Common myeloid progenitor, CD34-positive (primary cell): Measurements from ENCODE around the gene NLRP9.

Experiments used
- CTCF ChIA-PET: fragments of 350-600 bp; sonication (Branson Sonifier 250); formaldehyde crosslinking; loops from one replicate; lab custom pipeline; 2021; ENCODE audit warnings: antibody characterized with exemption; lab: Charles Lee
- POLR2A ChIA-PET: fragments of 350-600 bp; sonication (Branson Sonifier 250); formaldehyde crosslinking; loops from one replicate; lab custom pipeline; 2021; ENCODE audit warnings: antibody characterized with exemption; lab: Charles Lee
- DNase-seq, 3 donors: peaks; one replicate each; pipeline versions ENCODE4 v3.0.0 to v3.0.0-alpha.2; 2013
- H3K27ac ChIP-seq, 2 experiments: 1 replicate in 1 of 2; 2 replicates in 1 of 2; pipeline ENCODE4 v1.7.0; 2013; ENCODE audit warnings: inconsistent platforms in 2 of 2, low read length in 2 of 2, mild to moderate bottlenecking in 2 of 2, low read depth in 1 of 2, moderate library complexity in 1 of 2; ENCODE audit not compliant: severe bottlenecking in 2 of 2, insufficient read depth in 1 of 2, poor library complexity in 1 of 2
- H3K27me3 ChIP-seq, 5 experiments: replicated peaks in 2 of 5; 1 replicate in 3 of 5; 2 replicates in 2 of 5; pipeline versions ENCODE4 v1.6.1 to v1.7.0; 2013; ENCODE audit warnings: low read length in 4 of 5, mild to moderate bottlenecking in 2 of 5, moderate library complexity in 2 of 5, inconsistent platforms in 1 of 5; ENCODE audit not compliant: insufficient read depth in 5 of 5, control insufficient read depth in 4 of 5
- H3K36me3 ChIP-seq, 4 experiments: 1 replicate in 2 of 4; 2 replicates in 2 of 4; pipeline versions ENCODE4 v1.6.1 to v1.7.0; 2013; ENCODE audit warnings: low read length in 3 of 4, control low read depth in 1 of 4, mild to moderate bottlenecking in 1 of 4; ENCODE audit not compliant: control insufficient read depth in 4 of 4, insufficient read depth in 4 of 4
- H3K4me1 ChIP-seq, 4 experiments: 1 replicate in 3 of 4; 2 replicates in 1 of 4; pipeline versions ENCODE4 v1.6.1 to v1.7.1; 2013; ENCODE audit warnings: low read length in 3 of 4, mild to moderate bottlenecking in 3 of 4, control low read depth in 1 of 4, inconsistent platforms in 1 of 4, moderate library complexity in 1 of 4; ENCODE audit not compliant: control insufficient read depth in 4 of 4, insufficient read depth in 4 of 4; ENCODE audit errors: control extremely low read depth in 1 of 4
- H3K4me3 ChIP-seq, 7 experiments: 1 replicate in 4 of 7; 2 replicates in 3 of 7; pipeline versions ENCODE4 v1.5.1 to v1.7.0; 2013; ENCODE audit warnings: mild to moderate bottlenecking in 7 of 7, low read length in 6 of 7, moderate library complexity in 6 of 7, inconsistent platforms in 2 of 7, low read depth in 2 of 7, control low read depth in 1 of 7; ENCODE audit not compliant: insufficient read depth in 4 of 7, control insufficient read depth in 1 of 7; ENCODE audit errors: extremely low read depth in 1 of 7
- H3K9me3 ChIP-seq, 5 experiments: 1 replicate in 4 of 5; 2 replicates in 1 of 5; pipeline versions ENCODE4 v1.6.1 to v1.7.1; 2013; ENCODE audit warnings: low read length in 4 of 5, mild to moderate bottlenecking in 2 of 5, inconsistent platforms in 1 of 5, low read depth in 1 of 5, moderate library complexity in 1 of 5; ENCODE audit not compliant: control insufficient read depth in 4 of 5, insufficient read depth in 2 of 5; ENCODE audit errors: control extremely low read depth in 1 of 5
- WGBS: methylation state at CpG from one replicate; pipeline ENCODE4 v1.1.5; 2013; ENCODE audit not compliant: insufficient coverage; 5-methylcytosine and 5-hydroxymethylcytosine counted together

Gene NLRP9

DNA sequence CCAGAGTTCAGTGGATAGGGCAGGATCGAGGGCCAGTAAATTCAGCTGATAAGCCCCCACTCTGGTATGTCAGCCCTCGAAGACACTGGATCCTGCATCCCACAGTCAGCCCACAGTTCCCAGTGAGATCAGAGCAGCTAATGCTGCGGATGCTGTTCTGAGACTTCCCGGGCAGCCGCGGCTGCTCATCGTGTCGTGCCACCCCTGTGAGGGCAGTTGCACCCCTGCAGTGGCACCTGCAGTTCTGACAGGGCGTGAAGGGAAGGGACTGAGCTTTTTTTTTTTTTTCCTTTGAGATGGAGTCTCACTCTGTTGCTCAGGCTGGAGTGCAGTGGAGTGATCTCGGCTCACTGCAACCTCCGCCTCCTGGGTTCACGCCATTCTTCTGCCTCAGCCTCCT is 70.7 kb downstream of the NLRP9 start:
- no peaks in the 10 kb centered on the region for H3K9me3 ChIP-seq
- no peak for DNase-seq
- 98% methylated on average over 12 of the region's 12 CpGs for WGBS
- no peak overlapping the region for H3K4me3 ChIP-seq
- peaks cover 22 to 90% (median 66%) of the 10 kb centered on the region in 4 experiments for H3K36me3 ChIP-seq
- no peaks in the 10 kb centered on the region for H3K27me3 ChIP-seq
- ChIA-PET CTCF (interaction anchor here (1.0 to 1.8 kb wide), 2 partner anchors 9 to 35 kb away, joined by 3 to 4 read pairs; no protein-coding TSS in a partner anchor), POLR2A (no interaction called here)
- H3K27ac ChIP-seq = no peak overlapping the region
- H3K4me1 ChIP-seq = peaks cover 0 to 1% (median 0%) of the 10 kb centered on the region in 4 experiments

DNA sequence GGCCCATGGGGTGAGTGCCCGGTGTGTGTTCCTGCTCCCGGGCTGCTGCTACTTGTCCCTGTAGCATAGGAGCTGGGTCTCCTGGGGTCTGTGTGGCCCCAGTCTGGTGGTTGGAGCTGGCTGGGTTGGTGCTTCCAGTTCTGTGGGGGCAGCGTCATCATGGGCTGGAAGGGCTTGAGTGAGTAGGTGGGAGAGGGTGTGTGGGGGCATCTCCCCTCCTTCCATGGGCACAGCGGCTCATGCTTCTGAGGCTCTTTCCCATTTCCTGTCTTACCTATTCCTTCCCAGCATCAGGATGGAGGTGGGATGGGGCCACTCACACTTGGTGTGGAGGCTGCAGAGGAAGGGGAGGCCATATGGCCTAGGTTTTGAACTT is 71.2 kb downstream of the NLRP9 start:
- H3K36me3 ChIP-seq = peaks cover 22 to 89% (median 67%) of the 10 kb centered on the region in 4 experiments
- ChIA-PET CTCF (interaction anchor here (1.0 kb wide), 1 partner anchor 9 kb away, joined by 3 read pairs; no protein-coding TSS in a partner anchor), POLR2A (no interaction called here)
- H3K4me3 ChIP-seq = no peak overlapping the region
- 100% methylated on average over 2 of the region's 4 CpGs for WGBS
- DNase-seq = no peak
- H3K27me3 ChIP-seq = no peaks in the 10 kb centered on the region
- no peaks in the 10 kb centered on the region for H3K9me3 ChIP-seq
- peaks cover 0 to 1% (median 0%) of the 10 kb centered on the region in 4 experiments for H3K4me1 ChIP-seq
- no peak overlapping the region for H3K27ac ChIP-seq

DNA sequence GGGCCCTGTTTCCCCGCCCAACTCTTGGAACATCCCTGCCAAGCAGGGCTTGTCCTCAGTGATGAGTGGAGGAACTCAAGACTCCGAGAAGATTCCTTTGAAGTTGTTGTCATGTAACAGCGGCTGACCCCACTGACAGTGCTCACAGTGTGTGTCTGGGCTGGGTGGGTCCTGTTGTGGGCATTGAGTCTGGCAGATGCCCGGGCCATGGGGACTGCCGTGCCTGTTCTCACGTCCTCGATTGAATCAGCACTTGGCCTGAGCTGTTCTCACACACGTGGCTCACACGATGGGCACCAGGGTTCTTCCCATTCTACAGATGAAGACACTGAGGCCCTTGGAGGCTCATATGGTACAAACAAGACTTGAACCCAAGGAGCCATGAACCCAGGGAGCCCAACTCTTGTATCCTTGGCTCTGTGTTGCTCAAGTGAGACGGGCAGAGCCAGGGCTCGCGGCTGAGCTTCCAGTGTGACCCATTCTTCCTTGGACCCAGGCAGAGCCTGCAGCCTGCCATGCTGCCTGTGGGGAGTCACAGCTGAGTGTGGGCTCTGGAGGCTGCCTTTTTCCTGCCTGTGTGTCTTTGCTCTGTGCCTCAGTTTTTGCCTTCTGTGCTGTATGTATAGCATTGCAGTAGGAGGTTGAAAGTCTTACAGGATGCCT is 71.7 kb downstream of the NLRP9 start:
- 96% methylated on average over 10 of the region's 12 CpGs for WGBS
- Histone ChIP-seq H3K4me3 (no peak overlapping the region), H3K27me3 (no peaks in the 10 kb centered on the region), H3K27ac (no peak overlapping the region), H3K4me1 (peaks cover 0 to 1% (median 0%) of the 10 kb centered on the region in 4 experiments), H3K9me3 (no peaks in the 10 kb centered on the region), H3K36me3 (peaks cover 22 to 92% (median 72%) of the 10 kb centered on the region in 4 experiments)
- no peak for DNase-seq
- ChIA-PET CTCF (interaction anchor here (1.0 kb wide), 1 partner anchor 10 kb away, joined by 3 read pairs; no protein-coding TSS in a partner anchor), POLR2A (no interaction called here)

DNA sequence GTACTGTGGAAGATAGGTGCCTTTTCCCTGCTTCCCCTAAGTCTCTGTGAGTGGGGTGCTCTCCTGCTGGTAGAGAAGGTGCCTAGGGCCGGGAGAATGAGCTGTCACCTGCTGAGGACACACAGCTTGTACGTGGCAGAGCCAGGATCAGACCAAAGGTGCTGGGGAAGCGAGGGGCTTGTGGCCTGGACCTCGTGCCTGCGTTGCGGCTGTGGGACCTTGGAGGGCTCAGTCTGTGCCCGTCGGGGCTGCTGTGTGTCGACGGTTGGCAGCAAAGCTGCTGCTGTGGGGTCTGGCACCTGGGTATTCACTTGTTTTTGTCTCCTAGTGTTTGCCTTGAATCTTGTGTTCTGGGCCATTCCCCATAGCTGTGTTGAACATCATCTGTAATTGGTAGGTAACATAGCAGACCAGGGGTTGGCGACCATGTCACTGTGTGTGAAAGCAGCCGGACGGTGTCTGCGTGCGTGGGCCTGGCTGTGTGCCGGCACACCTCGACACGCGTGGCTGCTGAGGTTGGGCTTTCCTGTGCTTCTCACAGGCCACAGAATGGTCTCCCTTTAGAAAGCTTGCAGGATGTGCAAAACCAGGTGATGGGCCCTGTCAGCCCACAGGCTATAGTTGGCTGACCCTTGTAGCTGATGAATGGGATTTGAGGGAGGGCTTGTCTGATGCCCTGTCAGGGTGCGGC is 74.2 kb downstream of the NLRP9 start:
- ChIA-PET POLR2A (no interaction called here), CTCF (interaction anchor here (1.2 to 1.4 kb wide), 2 partner anchors 9 to 11 kb away, joined by 4 read pairs; no protein-coding TSS in a partner anchor)
- Histone ChIP-seq H3K4me1 (peaks cover 0 to 10% (median 3%) of the 10 kb centered on the region in 4 experiments), H3K27me3 (no peaks in the 10 kb centered on the region), H3K36me3 (peaks cover 14 to 93% (median 72%) of the 10 kb centered on the region in 4 experiments), H3K9me3 (no peaks in the 10 kb centered on the region), H3K4me3 (no peak overlapping the region), H3K27ac (no peak overlapping the region)
- 97% methylated on average over 19 of the region's 20 CpGs for WGBS
- no peak for DNase-seq

DNA sequence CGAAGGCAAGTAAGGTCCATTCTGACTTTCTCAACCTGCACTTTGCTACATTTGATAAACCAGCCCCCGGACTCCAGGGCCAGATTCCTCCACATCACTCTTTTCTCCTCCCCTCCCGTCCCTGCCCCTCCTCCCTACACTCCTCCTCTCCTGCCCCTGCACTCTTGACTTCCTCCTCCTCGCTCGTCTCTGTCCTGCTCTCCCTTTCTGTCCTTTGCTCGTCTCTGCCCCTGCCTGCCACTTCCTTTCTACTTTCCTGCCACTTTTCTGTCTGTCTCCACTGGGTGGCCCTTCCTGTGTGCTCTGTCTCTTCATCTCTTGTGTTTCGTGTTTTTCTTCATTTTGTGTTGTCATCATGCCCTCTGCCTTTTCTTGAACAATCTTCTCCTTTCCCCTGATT is 76.4 kb downstream of the NLRP9 start:
- peaks cover 15 to 90% (median 63%) of the 10 kb centered on the region in 4 experiments for H3K36me3 ChIP-seq
- no peaks in the 10 kb centered on the region for H3K9me3 ChIP-seq
- POLR2A ChIA-PET = no interaction called here

DNA sequence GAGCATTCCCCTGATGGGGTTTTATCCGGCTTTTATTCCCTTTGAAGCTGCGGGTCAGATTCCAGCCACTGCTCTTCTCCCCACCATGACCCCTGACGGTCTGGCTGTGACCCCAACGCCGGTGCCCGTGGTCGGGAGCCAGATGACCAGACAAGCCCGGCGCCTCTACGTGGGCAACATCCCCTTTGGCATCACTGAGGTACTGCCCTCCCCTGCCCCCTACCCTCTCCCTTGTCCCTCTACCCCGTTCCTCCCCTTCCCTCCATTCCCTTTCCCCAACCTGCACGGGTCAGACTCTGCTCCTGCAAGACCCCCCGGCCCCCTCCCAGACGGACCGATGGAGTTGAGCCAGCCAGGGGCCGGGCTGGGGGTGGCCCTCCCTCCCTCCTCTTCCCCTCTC is 77.2 kb downstream of the NLRP9 start:
- POLR2A ChIA-PET = no interaction called here
- no peak for DNase-seq
- H3K36me3 ChIP-seq = peaks cover 15 to 86% (median 58%) of the 10 kb centered on the region in 4 experiments
- CTCF ChIA-PET = no interaction called here
- peaks cover 14 to 40% (median 29%) of the 10 kb centered on the region in 4 experiments for H3K4me1 ChIP-seq
- no peaks in the 10 kb centered on the region for H3K9me3 ChIP-seq
- no peak overlapping the region for H3K27ac ChIP-seq
- WGBS = 95% methylated on average over 12 of the region's 16 CpGs
- H3K27me3 ChIP-seq = no peaks in the 10 kb centered on the region
- H3K4me3 ChIP-seq = no peak overlapping the region

More for the DNA sequence above, 76.4 kb downstream of the NLRP9 start:
- H3K27ac ChIP-seq = no peak overlapping the region
- peaks cover 6 to 32% (median 21%) of the 10 kb centered on the region in 4 experiments for H3K4me1 ChIP-seq
- H3K27me3 ChIP-seq = no peaks in the 10 kb centered on the region
- H3K4me3 ChIP-seq = no peak overlapping the region
- no peak for DNase-seq
- CTCF ChIA-PET = no interaction called here
- WGBS = 75% methylated on average over 7 of the region's 7 CpGs

DNA sequence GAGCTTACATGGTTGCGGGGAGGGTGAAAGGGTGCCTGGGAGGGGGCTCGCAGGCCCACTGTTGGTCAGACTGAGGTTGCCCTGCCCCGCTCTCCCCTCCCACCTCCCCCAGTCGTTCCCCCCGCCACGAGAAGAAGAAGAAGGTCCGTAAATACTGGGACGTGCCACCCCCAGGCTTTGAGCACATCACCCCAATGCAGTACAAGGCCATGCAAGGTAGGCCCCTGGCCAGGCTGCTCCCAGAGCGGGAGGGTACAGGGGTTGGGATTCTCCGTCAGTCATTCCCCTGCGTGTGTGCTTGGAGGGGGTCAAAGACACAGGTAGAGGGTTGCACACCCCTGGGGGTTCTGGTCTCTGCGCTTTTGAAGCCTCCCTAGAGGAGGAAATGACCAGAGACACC is 77.8 kb downstream of the NLRP9 start:
- peaks cover 15 to 85% (median 55%) of the 10 kb centered on the region in 4 experiments for H3K36me3 ChIP-seq
- peaks cover 18 to 44% (median 34%) of the 10 kb centered on the region in 4 experiments for H3K4me1 ChIP-seq
- CTCF ChIA-PET = no interaction called here
- H3K4me3 ChIP-seq = no peak overlapping the region
- no peak for DNase-seq
- POLR2A ChIA-PET = no interaction called here
- H3K9me3 ChIP-seq = no peaks in the 10 kb centered on the region
- peak overlapping the region in 1 of 2 experiments; percentile 69 for H3K27ac ChIP-seq
- 97% methylated on average over 5 of the region's 12 CpGs for WGBS
- H3K27me3 ChIP-seq = no peaks in the 10 kb centered on the region
